NCI-H128 (cell line): ENCODE data around the gene JCAD.
"Not testable (repeated sequence)": the region's sequence is repeated elsewhere in the genome, so short reads cannot be mapped to it uniquely, and the experiment has no call there.

ENCODE experiments used
- DNase-seq: peaks from one replicate; lab custom pipeline; 2025; ENCODE audit not compliant: unreplicated experiment; lab: John Stamatoyannopoulos, UW

Gene JCAD, protein sequence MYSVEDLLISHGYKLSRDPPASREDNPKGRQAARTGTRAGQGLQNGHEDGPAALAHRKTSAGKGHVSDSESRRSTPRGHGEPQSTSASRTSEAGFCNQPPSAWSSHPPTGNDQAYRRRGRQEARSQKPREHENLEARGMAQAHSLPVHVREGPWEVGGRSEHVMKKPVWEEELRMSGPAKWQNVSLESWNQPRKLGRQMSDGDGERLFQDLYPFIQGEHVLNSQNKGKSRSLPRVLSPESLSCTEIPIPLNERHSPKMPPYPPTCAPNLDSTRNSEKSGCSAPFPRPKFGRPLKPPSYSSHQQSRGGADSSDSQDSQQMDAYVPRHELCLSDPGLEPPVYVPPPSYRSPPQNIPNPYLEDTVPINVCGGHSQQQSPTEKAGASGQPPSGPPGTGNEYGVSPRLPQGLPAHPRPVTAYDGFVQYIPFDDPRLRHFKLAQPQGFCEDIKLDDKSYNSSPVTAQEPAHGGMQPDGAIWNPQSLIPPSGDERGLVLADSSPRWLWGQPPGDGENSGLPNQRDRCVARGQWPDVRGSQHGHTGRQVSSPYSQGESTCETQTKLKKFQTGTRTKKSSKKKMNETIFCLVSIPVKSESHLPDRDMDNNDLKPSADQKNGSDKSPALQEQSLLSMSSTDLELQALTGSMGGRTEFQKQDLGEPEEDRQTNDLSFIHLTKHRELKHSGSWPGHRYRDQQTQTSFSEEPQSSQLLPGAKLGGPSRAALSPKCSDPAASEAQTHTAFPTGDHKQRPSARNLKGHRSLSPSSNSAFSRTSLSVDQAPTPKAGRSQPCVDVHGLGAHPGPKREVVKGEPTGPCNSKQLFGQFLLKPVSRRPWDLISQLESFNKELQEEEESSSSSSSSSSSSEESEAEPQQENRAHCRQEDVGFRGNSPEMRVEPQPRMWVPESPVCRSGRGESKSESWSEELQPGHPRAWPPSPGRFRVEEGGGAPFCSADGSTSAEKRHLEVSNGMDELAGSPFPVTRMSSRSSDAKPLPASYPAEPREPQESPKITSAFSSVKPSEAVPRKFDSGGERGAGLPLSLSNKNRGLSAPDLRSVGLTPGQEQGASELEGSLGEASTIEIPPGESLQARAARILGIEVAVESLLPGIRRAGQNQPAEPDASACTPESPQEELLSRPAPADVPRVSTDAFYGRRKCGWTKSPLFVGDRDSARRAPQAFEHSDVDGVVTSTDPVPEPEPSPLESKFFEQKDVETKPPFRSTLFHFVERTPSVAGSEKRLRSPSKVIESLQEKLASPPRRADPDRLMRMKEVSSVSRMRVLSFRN (N-terminal part only)

GRCh38 chr10:30059209-30060107, at the start of gene JCAD:
Gene JCAD (minus strand): TSS chr10:30059586. CDS start chr10:30047812, 11,774 bp downstream.
- DNase-seq = no peak

DNA sequence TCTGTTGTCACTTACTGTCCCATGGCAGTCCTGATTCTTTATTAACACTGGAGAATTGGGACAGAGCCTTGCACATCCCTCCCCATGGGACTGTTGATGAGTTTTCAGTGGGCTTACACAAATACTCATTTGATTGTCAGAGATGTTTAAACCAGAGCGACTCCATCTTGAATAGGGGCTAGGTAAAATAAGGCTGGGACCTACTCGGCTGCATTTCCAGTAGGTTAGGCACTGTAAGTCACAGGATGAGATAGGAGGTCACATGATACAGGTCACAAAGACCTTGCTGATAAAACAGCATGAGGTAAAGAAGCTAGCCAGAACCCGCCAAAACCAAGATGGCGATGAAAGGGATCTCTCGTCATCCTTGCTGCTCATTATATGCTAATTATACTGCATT, 47.6 kb upstream of the JCAD start:
- DNase-seq = no peak

DNA sequence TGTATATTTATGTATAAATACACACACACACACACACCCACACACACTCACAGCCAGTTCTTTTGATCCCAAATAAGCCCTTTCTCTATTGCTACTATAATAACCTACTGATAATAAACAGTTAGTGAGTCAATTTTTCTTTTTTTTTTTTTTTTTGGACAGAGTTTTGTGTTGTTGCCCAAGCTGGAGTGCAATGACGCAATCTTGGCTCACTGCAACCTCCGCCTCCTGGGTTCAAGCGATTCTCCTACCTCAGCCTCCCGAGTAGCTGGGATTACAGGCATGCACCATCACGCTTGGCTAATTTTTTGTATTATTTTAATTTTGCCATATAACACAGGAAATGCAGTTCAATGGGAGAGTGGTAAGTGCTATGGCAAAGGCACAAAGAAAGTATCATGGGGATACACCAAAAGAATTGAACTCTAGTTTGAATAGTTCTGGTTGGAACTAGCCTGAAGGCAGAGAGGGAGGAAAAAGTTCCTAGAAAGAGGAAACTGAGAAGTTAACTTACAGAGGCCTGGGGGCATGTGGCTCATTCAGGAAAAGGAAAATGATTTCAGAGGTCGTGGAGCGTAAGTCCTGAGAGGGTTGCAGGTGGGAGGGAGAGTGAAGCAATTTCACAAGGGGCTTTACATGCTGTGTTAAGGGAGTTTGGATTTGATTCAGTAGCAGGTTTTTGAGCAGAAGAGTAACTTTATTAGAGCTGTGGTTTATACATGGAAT, 44.4 kb upstream of the JCAD start:
- DNase-seq = no peak

DNA sequence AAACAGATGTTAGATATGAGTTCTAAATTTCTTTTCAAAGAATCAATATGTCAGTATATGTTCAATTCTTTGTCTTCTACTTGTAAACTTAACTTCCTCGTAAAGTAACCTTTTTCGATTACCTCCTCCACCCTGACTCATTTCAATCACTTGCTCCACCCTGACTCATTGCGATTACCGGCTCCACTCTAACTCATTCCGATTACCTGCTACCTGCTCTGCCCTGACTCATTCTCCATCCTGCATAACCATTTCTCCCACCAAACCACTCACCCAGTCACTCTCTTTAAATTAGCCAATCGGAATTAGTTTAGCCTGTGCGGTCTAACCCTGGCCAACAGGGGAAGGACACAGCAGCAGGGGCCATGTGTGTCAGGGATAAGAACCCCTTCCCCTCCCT, 40.3 kb upstream of the JCAD start:
- DNase-seq = not testable (repeated sequence)

DNA sequence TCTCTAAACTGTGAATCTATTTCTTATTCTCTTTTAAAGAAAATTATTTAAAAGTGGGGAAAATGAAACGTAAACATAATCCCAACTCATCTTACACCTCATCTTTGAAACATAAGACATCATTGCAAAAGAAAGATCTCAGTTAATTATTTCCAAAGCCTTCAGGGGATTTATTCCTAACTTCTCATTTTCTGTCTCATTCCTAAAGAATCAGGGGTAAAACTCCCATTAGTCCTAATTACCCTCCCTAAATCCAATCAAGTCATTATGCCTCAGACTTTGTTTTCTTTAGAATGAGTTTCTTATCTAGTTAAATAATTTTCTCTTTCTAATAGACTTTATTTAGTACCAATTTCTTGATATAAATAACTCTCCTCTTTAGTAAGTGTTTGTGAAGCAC, 39.7 kb upstream of the JCAD start:
- DNase-seq = no peak

- no peak for DNase-seq
Measured at GRCh38 chr10:30098629-30099028, 39.2 kb upstream of the JCAD start.

DNA sequence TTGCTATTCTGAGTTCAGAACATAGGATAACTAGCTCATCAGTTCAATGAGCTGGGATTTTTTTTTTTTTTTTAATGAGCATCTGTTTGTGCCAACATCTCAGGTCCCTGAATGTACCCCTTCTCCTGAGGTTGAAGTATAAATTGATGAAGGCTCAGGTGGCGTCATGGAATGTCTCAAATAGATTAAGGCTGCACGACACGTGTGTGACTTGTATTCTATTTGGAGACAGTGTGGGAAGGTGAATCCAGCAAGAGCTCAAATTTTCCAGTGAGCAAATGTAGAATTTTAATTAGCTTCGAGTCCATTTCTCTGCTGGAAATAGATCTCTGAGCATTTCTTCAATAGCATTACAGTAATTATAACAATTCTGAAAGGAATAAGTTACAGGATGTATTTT, 37.2 kb upstream of the JCAD start:
- no peak for DNase-seq

- no peak for DNase-seq
Measured at GRCh38 chr10:30095631-30096422, 36.4 kb upstream of the JCAD start.

DNA sequence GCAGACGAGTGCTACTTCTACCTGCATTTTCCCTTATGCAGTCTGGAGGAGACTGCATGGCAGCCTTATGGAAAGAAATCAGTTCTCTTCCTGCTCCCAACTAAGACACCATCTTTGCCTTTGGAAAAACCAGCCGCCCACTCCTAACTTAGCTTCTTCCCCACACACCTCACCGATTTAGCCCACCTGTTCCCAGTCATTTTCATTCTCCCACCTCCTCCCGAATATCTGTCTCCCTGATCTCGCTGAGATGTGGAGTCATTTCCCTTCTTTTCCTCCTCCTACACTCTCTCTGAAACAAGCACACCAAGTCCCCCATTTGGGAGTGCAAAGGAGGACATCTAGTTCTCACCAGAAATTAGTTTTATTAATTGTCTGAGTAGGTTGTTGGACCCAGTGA, 35.2 kb upstream of the JCAD start:
- no peak for DNase-seq

GRCh38 chr10:30093303-30093950, 34.0 kb upstream of the JCAD start:
- no peak for DNase-seq

DNA sequence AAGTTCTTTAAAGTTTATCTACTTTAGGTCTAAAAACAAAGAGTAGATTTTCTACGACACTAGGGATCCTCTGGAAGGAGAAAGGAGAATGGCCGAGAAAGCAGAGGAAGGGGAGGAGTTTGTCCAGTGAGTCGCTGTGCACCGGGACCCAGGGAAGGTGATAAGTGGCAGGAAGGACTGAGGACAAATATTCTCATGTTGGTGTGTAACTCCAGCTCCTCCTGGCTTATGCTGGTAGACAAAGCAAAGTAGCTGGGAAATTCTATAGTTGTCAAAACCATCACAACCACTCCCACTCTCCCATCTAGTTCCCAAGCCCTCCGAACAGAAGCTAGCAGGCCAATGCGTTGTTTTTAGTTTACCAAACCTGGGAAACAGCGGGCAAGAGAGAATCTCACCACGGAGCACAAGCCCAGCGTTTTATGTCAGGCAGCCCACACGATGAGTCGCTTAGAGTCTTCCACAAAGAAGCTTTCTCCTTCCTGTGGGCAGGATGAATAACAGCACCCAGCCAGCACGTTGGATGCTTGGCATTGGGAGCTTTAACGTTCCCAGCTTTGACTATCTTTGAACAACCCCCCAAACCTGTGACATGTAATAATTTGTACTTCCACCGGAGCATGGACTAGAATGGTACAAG, 32.9 kb upstream of the JCAD start:
- no peak for DNase-seq

GRCh38 chr10:30091136-30091535, 31.8 kb upstream of the JCAD start:
- no peak for DNase-seq

- DNase-seq = no peak
Measured at GRCh38 chr10:30088178-30088577, 28.8 kb upstream of the JCAD start.

DNA sequence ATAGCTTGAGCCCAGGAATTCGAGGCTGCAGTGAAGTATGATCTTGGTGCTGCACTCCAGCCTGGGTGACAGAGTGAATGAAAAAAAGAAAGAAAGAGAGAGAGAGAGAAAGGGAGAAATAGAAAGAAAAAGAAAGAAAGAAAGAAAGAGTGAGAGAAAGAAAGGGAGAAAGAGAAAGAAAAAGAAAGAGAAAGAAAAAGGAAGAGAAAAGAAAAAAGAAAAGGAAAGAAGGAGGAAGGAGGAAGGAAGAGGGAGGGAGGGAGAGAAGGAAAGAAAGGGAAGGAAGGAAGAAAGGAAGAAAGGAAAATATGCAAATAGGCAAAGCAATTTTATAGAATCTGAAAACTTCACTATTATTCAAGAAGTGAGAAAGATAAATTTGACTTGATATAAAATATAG, 24.5 kb upstream of the JCAD start:
- DNase-seq = no peak

- no peak for DNase-seq
Measured at GRCh38 chr10:30081182-30081581, 21.8 kb upstream of the JCAD start.

- no peak for DNase-seq
Measured at GRCh38 chr10:30080161-30080560, 20.8 kb upstream of the JCAD start.

DNA sequence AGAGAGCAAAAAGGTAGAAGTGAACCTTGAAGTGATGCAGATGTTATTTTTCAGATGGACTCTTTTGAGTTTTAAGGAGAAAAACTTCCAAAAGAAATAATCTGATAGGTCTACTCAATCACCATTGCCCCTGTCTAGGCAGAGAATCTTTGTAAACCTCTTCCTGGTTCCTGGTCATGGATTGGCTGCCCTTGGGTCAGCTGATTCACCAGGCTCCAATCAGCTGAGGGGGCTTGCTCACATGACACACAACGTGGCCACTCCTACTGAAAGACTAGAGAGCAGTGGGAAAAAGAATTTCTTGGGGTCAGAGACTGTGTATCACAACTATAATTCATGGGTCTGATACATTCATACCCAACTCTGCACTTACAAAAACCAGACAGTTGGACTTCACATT, 20.0 kb upstream of the JCAD start:
- no peak for DNase-seq

DNA sequence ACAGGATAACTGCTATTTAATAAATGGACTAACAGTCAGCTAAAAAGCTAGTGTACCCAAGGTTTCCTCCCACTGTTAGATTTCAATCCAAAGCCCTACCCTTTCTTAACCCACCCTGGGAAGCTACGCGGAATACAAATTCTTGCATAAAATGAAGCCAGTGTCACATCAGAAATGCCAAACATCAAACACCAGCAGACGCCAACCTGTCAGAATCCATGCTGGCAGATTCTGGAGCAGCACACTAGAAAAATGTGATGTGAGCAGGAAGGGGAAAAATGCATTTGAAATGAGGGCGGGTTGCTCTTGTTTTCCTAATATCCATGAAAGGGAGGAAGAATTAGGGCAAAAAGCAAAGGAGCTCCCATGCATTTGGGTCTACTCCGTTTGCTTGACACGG, 16.1 kb upstream of the JCAD start:
- DNase-seq = no peak
